OCI-LY7 (cell line): ENCODE measurements around the gene MS4A15. TPM values are rescaled to one million over a fixed set of nuclear protein-coding genes. Genes with fewer than 3 reads are reported as not detected.

Experiments
- BruUV-seq: library from RNA; stranded (reverse); fragments of 400-500 nt; replicated peaks from 2 replicates; lab custom pipeline; 2021; lab: Mats Ljungman, UMichigan
- CTCF ChIA-PET: fragments of 300-600 bp; sonication (Branson Sonifier 250); formaldehyde crosslinking; loops from one replicate; lab custom pipeline; 2022; ENCODE audit warnings: antibody characterized with exemption; ENCODE audit not compliant: unreplicated experiment; lab: Charles Lee
- POLR2A ChIA-PET: fragments of 300-600 bp; sonication (Branson Sonifier 250); formaldehyde crosslinking; loops from one replicate; lab custom pipeline; 2022; ENCODE audit warnings: antibody characterized with exemption; lab: Charles Lee
- DNase-seq: peaks from one replicate; pipeline ENCODE4 v3.0.0-alpha.2; 2015; ENCODE audit warnings: low spot score
- H2AFZ ChIP-seq: fragments of 200-600 bp; sonication (generic), shearing (Covaris generic); 2 replicates; pipeline ENCODE4 v1.6.1; 2014; ENCODE audit warnings: mild to moderate bottlenecking, antibody characterized with exemption, low read length, moderate library complexity
- H3K27ac ChIP-seq: fragments of 200-600 bp; sonication (generic); 2 replicates; pipeline ENCODE4 v1.5.1; 2014; ENCODE audit warnings: mixed run types, low read depth, mild to moderate bottlenecking, moderate library complexity, low read length, inconsistent platforms; ENCODE audit not compliant: poor library complexity, severe bottlenecking
- H3K36me3 ChIP-seq: fragments of 200-600 bp; sonication (generic); 2 replicates; pipeline ENCODE4 v1.6.1; 2014; ENCODE audit warnings: mild to moderate bottlenecking, antibody characterized with exemption, low read length, moderate library complexity, mixed read lengths; ENCODE audit not compliant: insufficient read depth
- H3K4me1 ChIP-seq: fragments of 200-600 bp; sonication (generic); 2 replicates; pipeline ENCODE4 v1.5.1; 2014; ENCODE audit warnings: mild to moderate bottlenecking, low read length; ENCODE audit not compliant: insufficient read depth, poor library complexity, severe bottlenecking
- H3K4me2 ChIP-seq: fragments of 200-600 bp; sonication (generic); 2 replicates; pipeline ENCODE4 v1.6.1; 2014; ENCODE audit warnings: mild to moderate bottlenecking, low read length
- H3K4me3 ChIP-seq: fragments of 200-600 bp; sonication (generic); 2 replicates; pipeline ENCODE4 v1.5.1; 2014; ENCODE audit warnings: mild to moderate bottlenecking, low read depth, low read length; ENCODE audit not compliant: poor library complexity, severe bottlenecking
- H3K79me2 ChIP-seq: fragments of 200-600 bp; sonication (generic); 2 replicates; pipeline ENCODE4 v1.6.1; 2016; ENCODE audit warnings: low read depth, mild to moderate bottlenecking, low read length, moderate library complexity, mixed read lengths; ENCODE audit not compliant: insufficient read depth
- H3K9me2 ChIP-seq: fragments of 200-600 bp; sonication (generic); 2 replicates; pipeline ENCODE4 v1.6.1; 2016; ENCODE audit warnings: mild to moderate bottlenecking, low read length, mixed read lengths; ENCODE audit not compliant: insufficient read depth
- H3K9me3 ChIP-seq: fragments of 200-600 bp; sonication (generic); 2 replicates; pipeline ENCODE4 v1.6.1; 2014; ENCODE audit warnings: mild to moderate bottlenecking, mixed run types, low read length, mixed read lengths
- H4K20me1 ChIP-seq: fragments of 200-600 bp; sonication (generic); 2 replicates; pipeline ENCODE4 v1.6.1; 2014; ENCODE audit warnings: mild to moderate bottlenecking, antibody characterized with exemption, low read length, moderate library complexity, mixed read lengths; ENCODE audit not compliant: insufficient read depth
- EZH2phosphoT487 ChIP-seq: fragments of 200-600 bp; sonication (generic); IDR thresholded peaks from 2 replicates; pipeline ENCODE4 v1.6.1; 2018; ENCODE audit warnings: low read depth, borderline replicate concordance, mild to moderate bottlenecking, mixed run types, antibody characterized with exemption, low read length, moderate library complexity, mixed read lengths
- intact Hi-C: fragments of 100-400 bp; cut with micrococcal nuclease; formaldehyde crosslinking; loops from one replicate; pipeline ENCODE4 v1.10.0; 2022; ENCODE audit not compliant: unreplicated experiment
- total RNA-seq, 2 experiments: library from RNA; depleted of rRNA in 1 of 2; stranded (reverse); fragments of >200 nt in 1 of 2; shearing (Covaris generic) in 1 of 2; gene quantifications; 2 replicates each; pipeline ENCODE4 v1.2.3, GENCODE V29; 2014 to 2022
- TF ChIP-seq, protein P1 (sequence below): fragments of 200-600 bp; sonication (generic); conservative IDR thresholded peaks from 2 replicates; pipeline ENCODE4 v1.5.1; 2014; ENCODE audit warnings: mild to moderate bottlenecking, antibody characterized with exemption, low read length, moderate library complexity, mixed read lengths

MS4A15 gene
- total RNA-seq, 2 experiments from 2014 or later = not detected

DNA sequence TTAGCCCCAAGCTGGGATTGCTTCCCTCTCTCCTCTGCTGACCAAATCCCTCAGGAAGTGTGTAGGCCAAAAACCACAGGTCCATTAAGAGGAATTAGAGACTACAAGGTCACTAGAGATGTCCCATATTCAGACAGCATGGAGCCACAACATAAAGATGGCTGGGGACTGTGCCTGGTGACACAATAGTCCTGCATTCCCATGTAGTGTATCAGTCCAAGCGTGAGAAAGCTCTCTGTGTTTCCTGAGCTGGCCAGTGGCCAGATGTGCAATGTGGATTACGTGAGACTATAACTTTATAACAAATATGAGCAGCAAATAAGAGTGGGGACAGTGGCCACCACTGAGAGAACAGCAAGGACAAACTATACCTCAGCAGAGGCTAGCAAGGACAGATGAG lies 20.9 kb downstream of the MS4A15 start:
- no peaks in the 10 kb centered on the region for H4K20me1 ChIP-seq
- H3K9me2 ChIP-seq = no peaks in the 10 kb centered on the region
- POLR2A ChIA-PET = no interaction called here
- TF ChIP-seq EZH2phosphoT487 = no peak
- TF ChIP-seq, protein P1, sequence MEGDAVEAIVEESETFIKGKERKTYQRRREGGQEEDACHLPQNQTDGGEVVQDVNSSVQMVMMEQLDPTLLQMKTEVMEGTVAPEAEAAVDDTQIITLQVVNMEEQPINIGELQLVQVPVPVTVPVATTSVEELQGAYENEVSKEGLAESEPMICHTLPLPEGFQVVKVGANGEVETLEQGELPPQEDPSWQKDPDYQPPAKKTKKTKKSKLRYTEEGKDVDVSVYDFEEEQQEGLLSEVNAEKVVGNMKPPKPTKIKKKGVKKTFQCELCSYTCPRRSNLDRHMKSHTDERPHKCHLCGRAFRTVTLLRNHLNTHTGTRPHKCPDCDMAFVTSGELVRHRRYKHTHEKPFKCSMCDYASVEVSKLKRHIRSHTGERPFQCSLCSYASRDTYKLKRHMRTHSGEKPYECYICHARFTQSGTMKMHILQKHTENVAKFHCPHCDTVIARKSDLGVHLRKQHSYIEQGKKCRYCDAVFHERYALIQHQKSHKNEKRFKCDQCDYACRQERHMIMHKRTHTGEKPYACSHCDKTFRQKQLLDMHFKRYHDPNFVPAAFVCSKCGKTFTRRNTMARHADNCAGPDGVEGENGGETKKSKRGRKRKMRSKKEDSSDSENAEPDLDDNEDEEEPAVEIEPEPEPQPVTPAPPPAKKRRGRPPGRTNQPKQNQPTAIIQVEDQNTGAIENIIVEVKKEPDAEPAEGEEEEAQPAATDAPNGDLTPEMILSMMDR = no peak
- no peaks in the 10 kb centered on the region for H3K9me3 ChIP-seq
- H3K36me3 ChIP-seq = no peaks in the 10 kb centered on the region
- intact Hi-C loops = no loop called here
- H3K4me3 ChIP-seq = no peak overlapping the region
- H3K4me1 ChIP-seq = no peaks in the 10 kb centered on the region
- no peak overlapping the region for H2AFZ ChIP-seq
- H3K79me2 ChIP-seq = no peaks in the 10 kb centered on the region
- no peak overlapping the region for H3K27ac ChIP-seq
- CTCF ChIA-PET = interaction anchor here (1.6 kb wide), 1 partner anchor 14 kb away, joined by 5 read pairs; no protein-coding TSS in a partner anchor
- DNase-seq = no peak
- BruUV-seq = no TSS peak
- H3K4me2 ChIP-seq = no peak overlapping the region

DNA sequence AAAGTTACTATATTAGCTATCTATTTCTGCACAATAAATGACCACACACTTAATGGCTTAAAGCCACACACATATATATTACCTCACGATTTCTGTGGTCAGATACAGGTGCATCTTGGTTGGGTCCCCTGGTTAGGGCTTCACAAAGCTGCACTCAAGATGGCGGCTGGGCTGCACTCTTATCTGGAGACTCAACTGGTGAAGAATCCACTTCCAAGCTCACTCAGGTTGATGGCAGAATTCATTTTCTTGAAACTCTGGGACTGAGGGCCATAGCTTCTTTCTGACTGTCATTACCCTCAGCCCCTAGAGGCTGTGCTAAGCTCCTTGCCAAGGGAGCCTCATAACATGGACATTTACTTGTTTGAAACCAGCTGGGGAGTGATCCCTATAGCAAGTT lies 23.4 kb downstream of the MS4A15 start:
- Histone ChIP-seq H3K27ac (no peak overlapping the region), H3K36me3 (no peaks in the 10 kb centered on the region), H4K20me1 (no peaks in the 10 kb centered on the region), H3K9me3 (no peaks in the 10 kb centered on the region), H3K4me2 (no peak overlapping the region), H2AFZ (no peak overlapping the region), H3K4me1 (no peaks in the 10 kb centered on the region), H3K79me2 (no peaks in the 10 kb centered on the region), H3K9me2 (no peaks in the 10 kb centered on the region), H3K4me3 (no peak overlapping the region)
- TF ChIP-seq, protein P1 = no peak
- TF ChIP-seq EZH2phosphoT487 = no peak
- ChIA-PET CTCF (no interaction called here), POLR2A (interaction anchor here (1.2 to 1.4 kb wide), 2 partner anchors 11 to 144 kb away, joined by 3 read pairs; partner anchors contain the start of gene TMEM132A)
- BruUV-seq = no TSS peak
- intact Hi-C loops = no loop called here
- DNase-seq = no peak

DNA sequence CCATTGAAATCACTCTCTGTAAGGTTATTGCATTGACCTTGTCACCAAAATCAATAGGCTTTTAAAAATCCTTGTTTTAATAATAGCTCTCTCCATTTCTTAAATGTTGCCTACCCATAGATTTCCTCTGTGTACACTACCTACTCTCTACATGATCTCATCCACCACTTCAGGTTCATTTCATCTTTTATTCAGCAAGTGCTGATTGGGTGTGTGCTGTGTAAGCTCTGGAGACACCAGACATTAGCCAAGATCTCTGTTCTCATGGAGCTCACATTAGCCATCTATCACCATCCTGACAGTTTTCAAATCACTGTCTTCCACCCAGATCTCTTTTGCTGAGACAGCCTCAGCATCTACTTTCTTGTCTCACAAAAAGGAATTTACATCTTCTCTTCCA lies 24.1 kb downstream of the MS4A15 start:
- Histone ChIP-seq H4K20me1 (no peaks in the 10 kb centered on the region), H3K4me3 (no peak overlapping the region), H3K36me3 (no peaks in the 10 kb centered on the region), H3K9me3 (no peaks in the 10 kb centered on the region), H3K9me2 (no peaks in the 10 kb centered on the region), H3K4me1 (no peaks in the 10 kb centered on the region), H3K27ac (no peak overlapping the region), H2AFZ (no peak overlapping the region), H3K4me2 (no peak overlapping the region), H3K79me2 (no peaks in the 10 kb centered on the region)
- ChIA-PET CTCF (no interaction called here), POLR2A (interaction anchor here (0.6 to 1.2 kb wide), 3 partner anchors 79 to 143 kb away, joined by 3 read pairs; partner anchors contain the start of gene TMEM132A)
- BruUV-seq = no TSS peak
- DNase-seq = no peak
- intact Hi-C loops = no loop called here
- TF ChIP-seq EZH2phosphoT487 = no peak
- TF ChIP-seq, protein P1 = no peak
